H1 (cell line): ENCODE measurements around the gene HIPK2. TPM values are rescaled to one million over a fixed set of nuclear protein-coding genes. Genes with fewer than 3 reads are reported as not detected.

Experiments used
- CTCF ChIA-PET: fragments of 300-600 bp; sonication (Branson Sonifier 250); formaldehyde crosslinking; loops from one replicate; lab custom pipeline; 2021; ENCODE audit not compliant: partially characterized antibody; lab: Charles Lee
- POLR2A ChIA-PET: fragments of 300-600 bp; sonication (Branson Sonifier 250); formaldehyde crosslinking; loops from one replicate; lab custom pipeline; 2021; ENCODE audit warnings: inconsistent platforms; ENCODE audit not compliant: partially characterized antibody; lab: Charles Lee
- DNase-seq, 2 experiments: peaks; one replicate each; pipeline versions ENCODE4 v3.0.0 to v3.0.0-alpha.2; 2010 to 2022; ENCODE audit warnings: low spot score in 2 of 2, low read depth in 1 of 2, mixed read lengths in 1 of 2
- FAIRE-seq: peaks from 2 replicates; lab custom pipeline; 2011; peaks lifted over from hg19 to GRCh38; lab: Jason Lieb, UNC
- H2AFZ ChIP-seq: 2 replicates; pipeline ENCODE4 v1.8.1; 2012; ENCODE audit warnings: low read length, inconsistent platforms
- H2AK5ac ChIP-seq: 2 replicates; pipeline ENCODE4 v1.6.1; 2013; ENCODE audit warnings: low read depth, low read length
- H2BK120ac ChIP-seq: replicated peaks from 2 replicates; pipeline ENCODE3; 2013; ENCODE audit warnings: low read depth, low read length, inconsistent platforms
- H2BK12ac ChIP-seq: 2 replicates; pipeline ENCODE4 v1.6.1; 2013; ENCODE audit warnings: low read depth, low read length
- H2BK15ac ChIP-seq: 2 replicates; pipeline ENCODE4 v1.6.1; 2013; ENCODE audit warnings: low read length
- H2BK20ac ChIP-seq: 2 replicates; pipeline ENCODE4 v1.6.1; 2013; ENCODE audit warnings: low read length
- H2BK5ac ChIP-seq: 2 replicates; pipeline ENCODE4 v1.6.1; 2013; ENCODE audit warnings: low read depth, low read length
- H3K14ac ChIP-seq: 2 replicates; pipeline ENCODE4 v1.6.1; 2013; ENCODE audit warnings: inconsistent platforms; ENCODE audit not compliant: insufficient read length
- H3K18ac ChIP-seq: 2 replicates; pipeline ENCODE4 v1.6.1; 2013; ENCODE audit warnings: low read length; ENCODE audit errors: extremely low read depth
- H3K23ac ChIP-seq: 2 replicates; pipeline ENCODE4 v1.6.1; 2013; ENCODE audit warnings: inconsistent platforms; ENCODE audit not compliant: insufficient read length
- H3K23me2 ChIP-seq: 2 replicates; pipeline ENCODE4 v1.6.1; 2013; ENCODE audit warnings: low read depth, low read length
- H3K27ac ChIP-seq: 2 replicates; pipeline ENCODE4 v1.6.1; 2011; ENCODE audit warnings: low read depth, low read length, inconsistent platforms
- H3K27me3 ChIP-seq, 4 experiments: replicated peaks in 1 of 4; 1 replicate in 1 of 4; 2 replicates in 3 of 4; pipeline versions ENCODE4 v1.6.1 to v1.8.1; 2011 to 2013; ENCODE audit warnings: low read length in 3 of 4, mild to moderate bottlenecking in 3 of 4, inconsistent platforms in 2 of 4, mixed read lengths in 2 of 4, moderate library complexity in 1 of 4; ENCODE audit not compliant: control insufficient read depth in 3 of 4, insufficient read depth in 3 of 4; ENCODE audit errors: extremely low read depth in 1 of 4
- H3K36me3 ChIP-seq, 4 experiments: 2 replicates each; pipeline versions ENCODE4 v1.6.1 to v1.8.1; 2011 to 2013; ENCODE audit warnings: mild to moderate bottlenecking in 4 of 4, low read length in 3 of 4, moderate library complexity in 2 of 4, control low read depth in 1 of 4, inconsistent platforms in 1 of 4; ENCODE audit not compliant: insufficient read depth in 4 of 4, control insufficient read depth in 2 of 4
- H3K4ac ChIP-seq: replicated peaks from 2 replicates; pipeline ENCODE3; 2013; ENCODE audit warnings: low read length, low read depth, mixed read lengths, inconsistent platforms; ENCODE audit not compliant: insufficient read length
- H3K4me1 ChIP-seq, 4 experiments: replicated peaks in 1 of 4; 1 replicate in 1 of 4; 2 replicates in 3 of 4; pipeline versions ENCODE4 v1.6.1 to v1.8.1; 2011 to 2013; ENCODE audit warnings: low read length in 3 of 4, inconsistent platforms in 2 of 4, mixed read lengths in 1 of 4; ENCODE audit not compliant: insufficient read depth in 4 of 4, control insufficient read depth in 3 of 4
- H3K4me2 ChIP-seq, 2 experiments: 2 replicates each; pipeline versions ENCODE4 v1.6.1 to v1.8.1; 2011 to 2013; ENCODE audit warnings: low read depth in 2 of 2, low read length in 2 of 2, control low read depth in 1 of 2, inconsistent platforms in 1 of 2, mild to moderate bottlenecking in 1 of 2; ENCODE audit not compliant: insufficient read depth in 1 of 2
- H3K4me3 ChIP-seq, 4 experiments: fragments of 200-600, 300-600 bp in 1 of 4; sonication (generic), shearing (Covaris generic), sonication (Bioruptor Twin) in 1 of 4; 2 replicates each; pipeline versions ENCODE4 v1.5.1 to v1.8.1; 2011 to 2016; ENCODE audit warnings: low read length in 4 of 4, low read depth in 3 of 4, control low read depth in 2 of 4, inconsistent platforms in 2 of 4, mild to moderate bottlenecking in 2 of 4, mixed read lengths in 1 of 4, moderate library complexity in 1 of 4; ENCODE audit not compliant: insufficient read depth in 2 of 4; ENCODE audit errors: extremely low read depth in 1 of 4
- H3K56ac ChIP-seq: replicated peaks from 2 replicates; pipeline ENCODE3; 2013; ENCODE audit warnings: low read depth, mild to moderate bottlenecking, mixed read lengths, low read length, inconsistent platforms; ENCODE audit not compliant: insufficient read length
- H3K79me1 ChIP-seq: 2 replicates; pipeline ENCODE4 v1.6.1; 2013; ENCODE audit warnings: low read depth, low read length, control low read depth
- H3K79me2 ChIP-seq, 2 experiments: 2 replicates each; pipeline versions ENCODE4 v1.6.1 to v1.8.1; 2012 to 2013; ENCODE audit warnings: low read length in 2 of 2, mild to moderate bottlenecking in 2 of 2, inconsistent platforms in 1 of 2; ENCODE audit not compliant: insufficient read depth in 2 of 2, control insufficient read depth in 1 of 2
- H3K9ac ChIP-seq, 4 experiments: replicated peaks in 1 of 4; 1 replicate in 1 of 4; 2 replicates in 3 of 4; pipeline versions ENCODE4 v1.6.1 to v1.8.1; 2011 to 2013; ENCODE audit warnings: low read depth in 3 of 4, low read length in 3 of 4, control low read depth in 2 of 4, mild to moderate bottlenecking in 2 of 4, moderate library complexity in 2 of 4, inconsistent platforms in 1 of 4; ENCODE audit errors: extremely low read depth in 1 of 4
- H3K9me3 ChIP-seq, 2 experiments: 2 replicates each; pipeline versions ENCODE4 v1.6.1 to v1.8.1; 2012 to 2013; ENCODE audit warnings: mild to moderate bottlenecking in 2 of 2, moderate library complexity in 2 of 2, control low read depth in 1 of 2, inconsistent platforms in 1 of 2, low read depth in 1 of 2, low read length in 1 of 2, mixed read lengths in 1 of 2; ENCODE audit not compliant: insufficient read depth in 2 of 2
- H4K20me1 ChIP-seq, 2 experiments: replicated peaks in 1 of 2; 2 replicates each; pipeline versions ENCODE3 to v1.8.1; 2011 to 2013; ENCODE audit warnings: inconsistent platforms in 2 of 2, low read length in 2 of 2, mild to moderate bottlenecking in 1 of 2; ENCODE audit not compliant: insufficient read depth in 2 of 2, control insufficient read depth in 1 of 2
- H4K5ac ChIP-seq: 2 replicates; pipeline ENCODE4 v1.6.1; 2013; ENCODE audit warnings: low read length, low read depth, mixed read lengths, inconsistent platforms; ENCODE audit not compliant: insufficient read length
- H4K8ac ChIP-seq: 2 replicates; pipeline ENCODE4 v1.8.0; 2013; ENCODE audit warnings: mild to moderate bottlenecking, moderate library complexity, low read length, inconsistent platforms; ENCODE audit not compliant: insufficient read depth; ENCODE audit errors: extremely low read depth
- H4K91ac ChIP-seq: replicated peaks from 2 replicates; pipeline ENCODE3; 2013; ENCODE audit warnings: low read length, mixed read lengths, inconsistent platforms; ENCODE audit not compliant: insufficient read length
- BRCA1 ChIP-seq: IDR thresholded peaks from 2 replicates; pipeline ENCODE4 v1.6.1; 2012; ENCODE audit warnings: low read depth, low read length, improper control_type of control experiment
- CBX5 ChIP-seq: fragments of 300-800, 300-1000 bp; sonication (generic); IDR thresholded peaks from 2 replicates; pipeline ENCODE4 v1.7.1; 2016; ENCODE audit warnings: antibody characterized with exemption, low read length, low read depth
- CHD1 ChIP-seq: IDR thresholded peaks from 2 replicates; pipeline ENCODE4 v1.6.1; 2012; ENCODE audit warnings: low read depth, low read length, improper control_type of control experiment
- CREB1 ChIP-seq: IDR thresholded peaks from 2 replicates; pipeline ENCODE4 v1.6.1; 2012; ENCODE audit warnings: inconsistent platforms
- CTBP2 ChIP-seq: IDR thresholded peaks from 2 replicates; pipeline ENCODE4 v1.7.0; 2011; ENCODE audit warnings: borderline replicate concordance, mild to moderate bottlenecking, moderate library complexity, mixed read lengths, low read length; ENCODE audit not compliant: insufficient read depth, insufficient read length
- GTF2F1 ChIP-seq: IDR thresholded peaks from 2 replicates; pipeline ENCODE4 v1.6.1; 2012; ENCODE audit warnings: low read depth, low read length, improper control_type of control experiment, borderline replicate concordance
- JUN ChIP-seq: IDR thresholded peaks from 2 replicates; pipeline ENCODE4 v1.6.1; 2011; ENCODE audit warnings: low read depth, mild to moderate bottlenecking, improper control_type of control experiment, low read length
- KDM4A ChIP-seq: IDR thresholded peaks from one replicate; pipeline ENCODE4 v1.7.1; 2012; ENCODE audit warnings: low read depth, mild to moderate bottlenecking, moderate library complexity, low read length, inconsistent platforms; ENCODE audit not compliant: severe bottlenecking
- MAFK ChIP-seq: IDR thresholded peaks from 2 replicates; pipeline ENCODE4 v1.6.1; 2012; ENCODE audit warnings: low read depth, mild to moderate bottlenecking, improper control_type of control experiment, low read length
- POU5F1 ChIP-seq: IDR thresholded peaks from 2 replicates; pipeline ENCODE4 v1.6.1; 2011; ENCODE audit warnings: low read depth, mild to moderate bottlenecking, low read length, moderate library complexity
- RBBP5 ChIP-seq: IDR thresholded peaks from 2 replicates; pipeline ENCODE4 v1.7.1; 2012; ENCODE audit warnings: low read depth, mild to moderate bottlenecking, inconsistent platforms, low read length, moderate library complexity, borderline replicate concordance
- SRF ChIP-seq: IDR thresholded peaks from 2 replicates; pipeline ENCODE4 v1.6.1; 2011; ENCODE audit warnings: mild to moderate bottlenecking, low read depth, low read length, moderate library complexity
- TEAD4 ChIP-seq: IDR thresholded peaks from 2 replicates; pipeline ENCODE4 v1.6.1; 2012; ENCODE audit warnings: low read depth, low read length, inconsistent platforms, mixed read lengths
- WGBS, 2 experiments: shearing (Covaris generic) in 1 of 2; methylation state at CpG; one replicate each; pipeline versions ENCODE4 v1.1.6 to v1.1.7; 2013 to 2015; ENCODE audit warnings: low lambda C conversion rate in 2 of 2, mixed read lengths in 2 of 2, inconsistent platforms in 1 of 2, low coverage in 1 of 2, missing lambda C conversion rate in 1 of 2; ENCODE audit not compliant: insufficient replicate concordance in 2 of 2, insufficient coverage in 1 of 2, insufficient read length in 1 of 2; ENCODE audit errors: extremely low coverage in 1 of 2, missing lambda C conversion rate in 1 of 2; 5-methylcytosine and 5-hydroxymethylcytosine counted together
- polyA plus RNA-seq, 7 experiments: library from polyadenylated mRNA; depleted of rRNA in 3 of 7; stranded (reverse) in 5 of 7; unstranded in 2 of 7; fragments of >200 nt in 5 of 7; fragments of 200-250 nt in 2 of 7; gene quantifications; 1 replicate in 5 of 7; 2 replicates in 1 of 7; 4 replicates in 1 of 7; pipeline versions ENCODE4 v1.2.1 to v1.2.3, GENCODE V29; 2011 to 2013; ENCODE audit warnings: missing spikeins in 2 of 7, mixed read lengths in 2 of 7
- total RNA-seq: library from RNA; stranded (reverse); fragmentation: NEBNext Ultra II Directional; extraction: Animal tissue kit (Norgen Biotek cat#: 25700); gene quantifications from 2 replicates; pipeline ENCODE4 v1.2.1, GENCODE V29; 2021

HIPK2 gene
- total and polyA plus RNA-seq, 2 of the 8 experiments (the other 6 are each of a cell fraction or from before 2014, with no cell fraction given) = 8.3 to 24.3 TPM

DNA sequence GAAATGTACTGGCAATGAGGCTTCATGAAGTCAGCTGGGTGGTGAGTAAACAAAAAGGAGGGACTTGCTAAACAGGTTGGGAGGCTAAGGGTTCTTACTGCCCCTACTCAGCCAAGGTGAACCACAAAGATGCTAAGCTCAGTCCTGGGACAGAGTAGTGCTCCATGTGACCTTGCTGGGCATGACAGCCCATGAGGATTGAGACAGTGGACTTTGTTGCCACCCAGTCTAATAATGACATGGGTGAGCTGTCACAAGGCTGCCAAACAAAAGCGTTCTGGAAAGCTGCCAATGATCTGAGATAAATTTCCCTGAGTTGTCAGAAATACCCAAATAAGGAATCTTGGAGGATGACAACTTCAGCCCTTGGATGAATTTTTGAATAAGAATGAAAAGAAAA is 179.2 kb downstream of the HIPK2 start:
- H2AK5ac ChIP-seq = no peak overlapping the region
- no peak overlapping the region for H3K23ac ChIP-seq
- H4K91ac ChIP-seq = no peak overlapping the region
- no peak overlapping the region for H3K4me2 ChIP-seq
- no peak overlapping the region for H3K4ac ChIP-seq
- no peak overlapping the region for H2BK15ac ChIP-seq
- H2AFZ ChIP-seq = no peak overlapping the region
- H4K20me1 ChIP-seq = no peaks in the 10 kb centered on the region
- H2BK120ac ChIP-seq = no peak overlapping the region
- no peak overlapping the region for H3K9ac ChIP-seq
- H3K79me2 ChIP-seq = no peaks in the 10 kb centered on the region
- H3K4me1 ChIP-seq = no peaks in the 10 kb centered on the region
- WGBS, 2 experiments = 68% methylated on average over 1 of the region's 1 CpG; no CpG with 5 or more reads in 1 of the 2 experiments
- no peak for TF ChIP-seq KDM4A
- no peak for TF ChIP-seq CHD1
- no peak for TF ChIP-seq CTBP2
- no peak for TF ChIP-seq JUN
- no peak for TF ChIP-seq MAFK
- TF ChIP-seq CREB1 = no peak
- no peak for TF ChIP-seq BRCA1
- TF ChIP-seq RBBP5 = no peak
- TF ChIP-seq SRF = no peak
- no peak for TF ChIP-seq CBX5
- TF ChIP-seq POU5F1 = no peak
- TF ChIP-seq TEAD4 = no peak
- no peak for TF ChIP-seq GTF2F1
- H2BK20ac ChIP-seq = no peak overlapping the region
- no peak overlapping the region for H4K5ac ChIP-seq
- no peaks in the 10 kb centered on the region for H3K79me1 ChIP-seq
- no peak overlapping the region for H2BK12ac ChIP-seq
- no peaks in the 10 kb centered on the region for H3K27me3 ChIP-seq
- no peak overlapping the region for H3K14ac ChIP-seq
- H3K23me2 ChIP-seq = no peaks in the 10 kb centered on the region
- DNase-seq (no peak), FAIRE-seq (no peak)
- H2BK5ac ChIP-seq = no peak overlapping the region
- peaks cover 0 to 12% (median 0%) of the 10 kb centered on the region in 4 experiments; a peak in 2 of 8 replicates for H3K36me3 ChIP-seq
- POLR2A ChIA-PET = no interaction called here
- no peak overlapping the region for H3K27ac ChIP-seq
- no peak overlapping the region for H3K18ac ChIP-seq
- H3K9me3 ChIP-seq = no peaks in the 10 kb centered on the region
- no peak overlapping the region for H3K4me3 ChIP-seq
- CTCF ChIA-PET = interaction anchor here (0.5 to 5.2 kb wide), 9 partner anchors 9 to 407 kb away, joined by 3 to 55 read pairs (median 3); no protein-coding TSS in a partner anchor
- H3K56ac ChIP-seq = no peak overlapping the region
- no peak overlapping the region for H4K8ac ChIP-seq
